Muscle of leg (tissue), 11 donors: Measurements from ENCODE around the gene SLC9A7. TPM values are rescaled to one million over a fixed set of nuclear protein-coding genes. Genes with fewer than 3 reads are reported as not detected.

ENCODE experiments used
- DNase-seq: peaks from one replicate; pipeline ENCODE4 v3.0.0; 2013
- H3K27ac ChIP-seq: one replicate; pipeline ENCODE4 v1.5.1; 2013; ENCODE audit warnings: mild to moderate bottlenecking, low read length, control low read depth
- H3K27me3 ChIP-seq: one replicate; pipeline ENCODE4 v1.6.1; 2013; ENCODE audit warnings: low read length; ENCODE audit not compliant: control insufficient read depth, insufficient read depth
- H3K36me3 ChIP-seq: one replicate; pipeline ENCODE4 v1.6.1; 2013; ENCODE audit warnings: low read length; ENCODE audit not compliant: control insufficient read depth, insufficient read depth
- H3K4me1 ChIP-seq: one replicate; pipeline ENCODE4 v1.6.1; 2013; ENCODE audit warnings: low read length; ENCODE audit not compliant: control insufficient read depth, insufficient read depth
- H3K4me3 ChIP-seq: one replicate; pipeline ENCODE4 v1.5.1; 2013; ENCODE audit warnings: low read length, control low read depth
- H3K9me3 ChIP-seq: replicated peaks from 2 replicates; pipeline ENCODE4 v1.6.1; 2013; ENCODE audit warnings: low read depth, low read length; ENCODE audit not compliant: control insufficient read depth
- WGBS: methylation state at CpG from one replicate; pipeline ENCODE4 v1.1.5; 2013; ENCODE audit warnings: missing lambda C conversion rate; ENCODE audit not compliant: insufficient coverage; 5-methylcytosine and 5-hydroxymethylcytosine counted together
- polyA plus RNA-seq, 8 donors: library from polyadenylated mRNA; unstranded; fragments of 120-200 nt; gene quantifications; one replicate each; pipeline versions ENCODE4 v1.2.1 to v1.2.3, GENCODE V29; 2013; ENCODE audit warnings: inconsistent platforms in 1 of 8, low replicate concordance in 1 of 8; ENCODE audit not compliant: insufficient read length in 8 of 8, insufficient read depth in 1 of 8
- total RNA-seq: library from RNA; stranded (reverse); fragments of 120-200 nt; gene quantifications from one replicate; pipeline ENCODE4 v1.2.4, GENCODE V29; 2013

The SLC9A7 gene
- total and polyA plus RNA-seq, 9 donors, result 5.4 to 12.3 (median 6.7) TPM

- DNase-seq, result no peak
- Histone ChIP-seq H3K27me3 (peaks cover 14% of the 10 kb centered on the region), H3K4me3 (no peak overlapping the region), H3K4me1 (no peaks in the 10 kb centered on the region), H3K27ac (no peak overlapping the region), H3K9me3 (no peaks in the 10 kb centered on the region), H3K36me3 (no peaks in the 10 kb centered on the region)
Measured at GRCh38 chrX:46567388-46567787, 191.5 kb downstream of the SLC9A7 start.

- no peak for DNase-seq
- H3K4me3 ChIP-seq, result no peak overlapping the region
- no peaks in the 10 kb centered on the region for H3K36me3 ChIP-seq
- peaks cover 3% of the 10 kb centered on the region for H3K4me1 ChIP-seq
- 76% methylated on average over 4 of the region's 6 CpGs for WGBS
- peaks cover 4% of the 10 kb centered on the region for H3K27me3 ChIP-seq
- no peaks in the 10 kb centered on the region for H3K9me3 ChIP-seq
- no peak overlapping the region for H3K27ac ChIP-seq
Measured at GRCh38 chrX:46561824-46562657, 196.9 kb downstream of the SLC9A7 start.

DNA sequence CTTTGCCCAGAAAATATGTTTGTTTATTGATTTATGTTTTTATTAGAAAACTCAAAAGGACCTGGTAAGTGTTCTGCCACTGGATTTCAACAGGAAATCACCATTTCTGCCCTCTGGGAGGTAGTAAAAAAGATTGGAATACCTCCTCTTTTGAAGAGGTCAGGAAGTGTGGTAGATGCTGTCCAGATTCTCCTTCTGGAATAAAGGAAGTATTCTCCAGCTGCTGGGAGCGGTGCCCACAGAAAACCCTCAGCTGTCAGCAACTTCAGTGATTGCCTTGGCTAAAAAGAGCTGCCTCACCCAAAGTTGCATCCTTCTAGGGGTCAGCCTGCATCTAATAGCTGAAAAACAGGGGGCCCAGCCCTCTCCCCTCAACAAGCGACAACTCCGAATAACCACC is 199.9 kb downstream of the SLC9A7 start:
- WGBS, result 80% methylated on average over 1 of the region's 3 CpGs
- H3K27ac ChIP-seq, result no peak overlapping the region
- no peaks in the 10 kb centered on the region for H3K9me3 ChIP-seq
- DNase-seq, result no peak
- no peaks in the 10 kb centered on the region for H3K36me3 ChIP-seq
- peaks cover 3% of the 10 kb centered on the region for H3K4me1 ChIP-seq
- H3K27me3 ChIP-seq, result peaks cover 4% of the 10 kb centered on the region
- no peak overlapping the region for H3K4me3 ChIP-seq

- peak; percentile 42 for DNase-seq
- Histone ChIP-seq H3K27ac (no peak overlapping the region), H3K9me3 (no peaks in the 10 kb centered on the region), H3K27me3 (peaks cover 4% of the 10 kb centered on the region), H3K4me3 (no peak overlapping the region), H3K4me1 (peaks cover 3% of the 10 kb centered on the region), H3K36me3 (no peaks in the 10 kb centered on the region)
- WGBS, result no CpG with 5 or more reads among the region's 2 CpGs
Measured at GRCh38 chrX:46554942-46555341, 204.0 kb downstream of the SLC9A7 start.

DNA sequence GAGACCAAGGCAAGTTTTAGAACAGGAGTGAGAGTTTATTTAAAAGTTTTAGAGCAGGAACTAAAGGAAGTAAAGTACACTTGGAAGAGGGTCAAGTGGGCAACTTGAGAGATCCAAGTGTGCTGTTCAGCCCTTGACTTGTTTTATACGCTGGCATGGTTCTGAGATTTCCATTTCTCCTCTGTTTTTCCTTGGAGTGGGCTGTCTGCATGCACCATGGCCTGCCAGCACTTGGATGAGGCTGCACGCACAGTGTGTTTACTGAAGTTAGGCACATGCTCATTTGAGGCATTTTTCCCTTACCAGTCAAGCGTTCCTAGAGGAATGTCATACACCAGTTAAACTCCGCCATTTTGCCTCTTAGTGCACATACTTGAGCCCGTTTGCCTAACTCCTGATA is 205.0 kb downstream of the SLC9A7 start:
- Histone ChIP-seq H3K9me3 (no peaks in the 10 kb centered on the region), H3K27ac (no peak overlapping the region), H3K4me1 (no peaks in the 10 kb centered on the region), H3K36me3 (no peaks in the 10 kb centered on the region), H3K27me3 (peaks cover 4% of the 10 kb centered on the region), H3K4me3 (no peak overlapping the region)
- 68% methylated on average over 4 of the region's 5 CpGs for WGBS
- no peak for DNase-seq

DNA sequence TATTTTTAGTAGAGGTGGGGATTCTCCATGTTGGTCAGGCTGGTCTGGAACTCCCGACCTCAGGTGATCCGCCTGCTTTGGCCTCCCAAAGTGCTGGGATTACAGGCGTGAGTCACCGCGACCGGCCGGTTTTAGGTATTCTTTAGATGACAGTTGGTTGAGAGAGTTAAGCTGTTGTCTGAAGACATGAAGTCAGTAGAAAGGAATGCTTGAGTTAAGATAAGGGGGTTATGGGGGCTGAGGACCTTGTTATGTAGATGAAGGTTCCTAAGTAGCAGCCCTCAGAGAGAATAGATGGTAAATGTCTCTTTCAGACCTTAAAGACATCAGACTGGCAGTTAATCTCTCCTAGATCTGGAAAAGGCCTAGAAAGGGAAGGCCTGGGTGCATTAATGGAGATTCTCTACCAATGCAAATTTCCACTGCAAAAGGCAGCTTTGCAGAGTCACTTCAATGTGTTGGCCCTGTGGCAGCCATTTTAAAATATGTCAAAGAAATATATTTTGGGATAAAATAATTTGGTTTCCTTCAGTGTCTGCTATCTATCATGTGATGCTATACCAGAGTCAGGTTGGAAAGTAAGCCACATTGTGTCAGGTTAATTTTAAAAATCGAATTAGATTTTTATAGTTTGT is 207.3 kb downstream of the SLC9A7 start:
- H3K27me3 ChIP-seq, result peaks cover 4% of the 10 kb centered on the region
- no peaks in the 10 kb centered on the region for H3K9me3 ChIP-seq
- WGBS, result 80% methylated on average over 7 of the region's 8 CpGs
- H3K4me3 ChIP-seq, result no peak overlapping the region
- H3K36me3 ChIP-seq, result peaks cover 8% of the 10 kb centered on the region
- DNase-seq, result no peak
- H3K4me1 ChIP-seq, result no peaks in the 10 kb centered on the region
- H3K27ac ChIP-seq, result no peak overlapping the region

DNA sequence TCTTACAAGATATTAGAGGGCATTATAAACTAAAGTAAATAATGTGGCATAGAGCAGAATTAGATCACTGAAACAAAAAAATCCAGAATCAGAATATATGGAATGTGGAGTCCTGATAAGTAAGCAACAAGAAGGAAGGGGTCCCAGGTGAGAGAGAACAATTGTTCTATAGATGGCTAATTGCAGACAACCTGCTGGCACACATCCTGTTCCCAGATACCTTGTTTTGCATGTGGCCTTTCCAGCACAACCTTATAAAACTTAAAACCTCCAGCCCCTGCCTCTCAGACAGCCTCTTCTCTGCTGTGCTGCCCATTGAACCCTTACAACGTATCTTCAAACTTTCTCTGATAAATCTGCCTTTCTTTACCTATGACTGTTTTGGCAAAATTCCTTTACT is 209.0 kb downstream of the SLC9A7 start:
- Histone ChIP-seq H3K4me3 (no peak overlapping the region), H3K27me3 (peaks cover 12% of the 10 kb centered on the region), H3K4me1 (peaks cover 3% of the 10 kb centered on the region), H3K9me3 (no peaks in the 10 kb centered on the region), H3K27ac (no peak overlapping the region), H3K36me3 (peaks cover 8% of the 10 kb centered on the region)
- DNase-seq, result no peak
- WGBS, result 75% methylated on average over 1 of the region's 1 CpG

Other genes with a start within 250 kb of the SLC9A7 start
- 3.9 TPM for gene ZNF674, start 213.7 kb downstream of the SLC9A7 start, total RNA-seq
- gene ZNF674, start 213.7 kb downstream of the SLC9A7 start, polyA plus RNA-seq, result 1 to 10 TPM; 2.5 to 3.5 (median 3.2) TPM
- 5.6 TPM for gene CHST7, start 185.4 kb downstream of the SLC9A7 start, total RNA-seq
- 1 to 10 TPM; 3.7 to 7.0 (median 4.5) TPM for gene CHST7, start 185.4 kb downstream of the SLC9A7 start, polyA plus RNA-seq
- gene RP2, start 77.9 kb upstream of the SLC9A7 start, total RNA-seq, result 5.8 TPM
- 10 to 100 TPM in 2 of 8 donors, 1 to 10 TPM in 6; 7.0 to 13.2 (median 8.6) TPM for gene RP2, start 77.9 kb upstream of the SLC9A7 start, polyA plus RNA-seq
- 2.7 TPM for gene JADE3, start 153.3 kb upstream of the SLC9A7 start, total RNA-seq
- 1 to 10 TPM; 3.7 to 5.5 (median 4.5) TPM for gene JADE3, start 153.3 kb upstream of the SLC9A7 start, polyA plus RNA-seq